HT1080 (cell line): ENCODE measurements around the gene IGFL2. TPM values are rescaled to one million over a fixed set of nuclear protein-coding genes. Genes with fewer than 3 reads are reported as not detected.
"Not testable (repeated sequence)": the region's sequence is repeated elsewhere in the genome, so short reads cannot be mapped to it uniquely, and the experiment has no call there.

Source experiments
- DNase-seq: peaks from one replicate; pipeline ENCODE4 v3.0.0-alpha.2; 2015; ENCODE audit warnings: low read depth
- total RNA-seq: library from RNA; depleted of rRNA; stranded (reverse); fragments of >200 nt; shearing (Covaris generic); gene quantifications from 2 replicates; pipeline ENCODE4 v1.2.3, GENCODE V29; 2014

IGFL2 gene
- total RNA-seq, 1 experiment from 2014 or later: not detected

- DNase-seq: no peak
Measured at GRCh38 chr19:46141421-46141820, 6.6 kb upstream of the IGFL2 start.

DNA sequence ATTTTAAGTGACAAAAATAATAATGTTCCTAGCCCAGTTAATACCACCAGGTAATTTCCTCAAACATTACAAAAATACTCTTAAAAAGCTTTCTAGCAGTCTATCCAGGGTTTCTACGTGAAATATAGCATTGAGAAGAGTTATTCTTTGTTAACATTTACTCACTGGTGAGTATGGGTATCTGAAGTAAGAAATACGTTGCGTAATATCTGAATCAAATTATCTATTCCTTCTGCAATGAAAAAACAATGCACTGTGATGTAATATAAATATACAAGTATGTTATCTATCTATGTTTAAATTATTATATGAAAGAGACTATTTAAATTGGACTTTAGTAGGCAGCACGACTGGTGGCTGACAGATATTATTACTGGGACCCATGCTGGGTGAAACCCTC is 5.7 kb upstream of the IGFL2 start:
- DNase-seq: no peak

DNA sequence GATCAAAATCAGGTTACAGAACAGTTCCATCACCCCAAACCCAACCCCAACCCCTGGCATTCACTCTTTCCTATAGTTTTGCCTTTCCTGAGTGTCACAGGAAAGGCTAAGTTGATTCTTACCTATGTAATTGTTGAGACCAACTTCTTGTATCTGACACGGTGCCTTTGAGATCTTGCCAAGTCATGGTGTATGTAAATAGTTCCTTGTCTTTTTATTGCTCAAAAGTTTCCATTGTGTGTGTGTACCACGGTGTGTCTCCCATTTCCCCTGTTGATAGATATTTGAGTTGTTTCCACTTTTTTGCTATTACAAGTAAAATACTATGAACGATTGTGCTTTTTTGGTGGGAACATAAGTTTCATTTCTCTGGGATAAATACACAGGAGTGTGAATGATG is 3.3 kb upstream of the IGFL2 start:
- no peak for DNase-seq

GRCh38 chr19:46147166-46147740 is 785 bp upstream of the IGFL2 start:
- no peak for DNase-seq

DNA sequence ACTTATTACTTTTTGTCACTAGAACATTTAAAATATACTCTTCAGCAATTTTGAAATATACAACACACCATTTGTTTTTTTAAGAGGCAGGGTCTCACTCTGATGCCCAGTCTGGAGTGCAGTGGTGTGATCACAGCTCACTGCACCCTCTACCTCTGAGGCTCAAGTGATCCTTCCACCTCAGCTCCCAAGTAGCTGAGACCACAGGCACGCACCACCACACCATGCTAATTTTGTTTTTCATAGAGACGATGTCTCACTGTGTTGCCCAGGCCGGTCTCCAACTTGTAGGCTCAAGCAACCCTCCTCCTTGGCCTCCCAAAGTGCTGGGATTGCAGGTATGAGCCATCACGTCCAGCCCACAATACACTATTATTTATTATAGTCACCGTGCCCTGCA is 2.6 kb downstream of the IGFL2 start:
- DNase-seq: no peak

- DNase-seq: no peak
Measured at GRCh38 chr19:46155237-46155636, 7.2 kb downstream of the IGFL2 start.

GRCh38 chr19:46159418-46160232 is 11.6 kb downstream of the IGFL2 start:
- DNase-seq: no peak

DNA sequence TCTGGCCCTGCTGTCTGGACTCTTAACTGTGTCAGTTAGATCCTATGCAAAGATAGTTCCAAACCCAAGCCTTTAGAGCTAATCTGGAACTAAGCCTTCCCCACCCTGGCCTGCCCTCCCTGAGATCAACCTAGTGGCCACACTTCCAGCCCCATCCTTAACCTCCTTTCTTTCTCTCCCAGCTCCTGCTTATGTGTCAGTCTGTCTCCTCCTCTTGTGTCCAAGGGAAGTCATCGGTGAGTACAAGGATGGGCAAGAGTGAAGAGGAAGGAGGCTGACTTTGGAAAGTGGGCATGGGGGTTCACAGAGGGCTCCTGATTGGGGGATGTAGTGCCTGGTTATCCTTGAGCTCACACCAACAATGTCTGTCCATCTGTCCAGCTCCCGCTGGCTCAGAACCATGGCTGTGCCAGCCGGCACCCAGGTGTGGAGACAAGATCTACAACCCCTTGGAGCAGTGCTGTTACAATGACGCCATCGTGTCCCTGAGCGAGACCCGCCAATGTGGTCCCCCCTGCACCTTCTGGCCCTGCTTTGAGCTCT is 12.3 kb downstream of the IGFL2 start:
- DNase-seq: no peak

- DNase-seq: not testable (repeated sequence)
Measured at GRCh38 chr19:46161642-46162257, 13.7 kb downstream of the IGFL2 start.

- no peak for DNase-seq
Measured at GRCh38 chr19:46162731-46163130, 14.7 kb downstream of the IGFL2 start.

- DNase-seq: no peak
Measured at GRCh38 chr19:46173886-46174480, 25.9 kb downstream of the IGFL2 start.

DNA sequence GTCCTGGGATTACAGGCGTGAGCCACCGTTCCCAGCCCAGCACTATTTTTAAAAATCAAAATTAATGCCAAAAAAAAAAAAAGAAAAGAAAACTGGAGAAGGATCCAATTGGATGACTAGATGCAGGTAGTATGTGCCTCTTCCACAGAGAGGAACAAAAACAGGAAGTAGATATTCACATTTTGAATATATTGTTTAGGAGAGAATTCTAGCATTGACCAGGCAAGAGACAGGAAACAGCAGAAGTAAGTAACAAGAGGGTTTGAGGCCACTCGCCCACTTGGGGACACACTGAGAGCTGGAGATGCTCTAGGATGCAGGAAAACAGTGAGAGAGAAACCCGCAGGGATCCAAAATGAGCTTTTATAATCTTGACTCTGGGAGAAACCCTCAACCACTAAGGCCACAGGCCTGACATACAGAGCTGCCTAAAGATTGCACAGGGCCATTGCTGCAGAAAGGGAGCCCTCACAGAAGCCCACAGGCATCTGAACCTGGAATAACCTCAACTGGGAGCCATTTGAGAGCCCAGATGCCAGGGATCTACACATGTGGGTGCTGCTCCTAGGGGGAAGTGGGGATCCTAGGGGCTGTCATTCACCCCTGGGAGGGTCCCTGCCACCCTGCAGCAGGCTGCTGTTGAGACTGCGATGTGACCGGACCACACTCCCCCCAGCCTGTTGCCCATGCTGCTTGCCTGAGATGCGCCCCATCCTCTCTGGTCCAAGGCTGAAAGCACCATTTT is 28.2 kb downstream of the IGFL2 start:
- DNase-seq: no peak

DNA sequence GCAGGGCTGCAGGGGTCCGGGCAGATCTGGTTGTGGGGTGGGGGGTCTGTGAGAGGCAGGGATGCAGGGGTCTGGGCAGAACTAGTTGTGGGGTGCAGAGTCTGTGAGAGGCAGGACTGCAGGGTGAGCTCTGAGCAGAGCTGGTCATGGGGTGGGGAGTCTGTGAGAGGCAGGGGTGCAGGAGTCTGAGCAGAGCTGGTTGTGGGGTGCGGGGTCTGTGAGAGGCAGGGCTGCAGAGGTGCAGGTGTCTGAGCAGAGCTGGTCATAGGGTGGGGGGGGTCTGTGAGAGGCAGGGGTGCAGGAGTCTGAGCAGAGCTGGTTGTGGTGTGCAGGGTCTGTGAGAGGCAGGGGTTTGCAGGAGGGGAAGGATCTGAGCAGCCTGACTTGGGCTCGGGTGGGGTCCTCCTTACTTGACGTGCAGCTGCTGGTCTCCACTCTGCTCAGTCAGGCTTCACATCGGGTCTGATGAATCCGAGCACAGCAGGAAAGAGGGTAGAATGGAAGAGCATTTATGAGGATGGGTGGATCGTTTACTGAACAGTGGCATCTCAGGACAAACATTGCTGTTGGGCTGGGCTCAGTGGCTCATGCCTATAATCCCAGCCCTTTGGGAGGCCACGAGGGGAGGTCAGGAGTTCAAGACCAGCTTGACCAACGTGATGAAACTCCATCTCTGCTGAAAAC is 31.2 kb downstream of the IGFL2 start:
- no peak for DNase-seq

- DNase-seq: peak; percentile 92
Measured at GRCh38 chr19:46180701-46181387, 32.8 kb downstream of the IGFL2 start.

- DNase-seq: peak; percentile 66
Measured at GRCh38 chr19:46181388-46181779, 33.3 kb downstream of the IGFL2 start.

DNA sequence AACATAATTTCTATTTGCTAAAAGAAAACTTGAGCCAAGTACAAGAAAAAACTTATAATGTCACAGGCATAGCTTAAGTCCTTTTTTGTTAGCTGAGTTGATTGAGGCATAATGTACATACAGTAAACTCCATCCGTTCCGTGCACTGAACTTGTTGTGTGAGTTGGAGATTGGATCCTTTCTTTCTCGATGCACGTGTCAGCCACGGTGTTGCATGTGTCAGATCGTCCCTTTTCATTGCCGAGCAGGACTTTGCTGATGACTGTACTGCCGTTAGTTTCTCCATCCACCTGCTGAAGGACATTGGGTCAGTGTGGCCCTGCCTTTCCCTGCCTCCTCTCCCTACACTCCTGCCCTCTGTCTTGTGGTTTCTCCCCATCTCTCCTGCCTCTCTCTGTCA is 34.4 kb downstream of the IGFL2 start:
- no peak for DNase-seq

DNA sequence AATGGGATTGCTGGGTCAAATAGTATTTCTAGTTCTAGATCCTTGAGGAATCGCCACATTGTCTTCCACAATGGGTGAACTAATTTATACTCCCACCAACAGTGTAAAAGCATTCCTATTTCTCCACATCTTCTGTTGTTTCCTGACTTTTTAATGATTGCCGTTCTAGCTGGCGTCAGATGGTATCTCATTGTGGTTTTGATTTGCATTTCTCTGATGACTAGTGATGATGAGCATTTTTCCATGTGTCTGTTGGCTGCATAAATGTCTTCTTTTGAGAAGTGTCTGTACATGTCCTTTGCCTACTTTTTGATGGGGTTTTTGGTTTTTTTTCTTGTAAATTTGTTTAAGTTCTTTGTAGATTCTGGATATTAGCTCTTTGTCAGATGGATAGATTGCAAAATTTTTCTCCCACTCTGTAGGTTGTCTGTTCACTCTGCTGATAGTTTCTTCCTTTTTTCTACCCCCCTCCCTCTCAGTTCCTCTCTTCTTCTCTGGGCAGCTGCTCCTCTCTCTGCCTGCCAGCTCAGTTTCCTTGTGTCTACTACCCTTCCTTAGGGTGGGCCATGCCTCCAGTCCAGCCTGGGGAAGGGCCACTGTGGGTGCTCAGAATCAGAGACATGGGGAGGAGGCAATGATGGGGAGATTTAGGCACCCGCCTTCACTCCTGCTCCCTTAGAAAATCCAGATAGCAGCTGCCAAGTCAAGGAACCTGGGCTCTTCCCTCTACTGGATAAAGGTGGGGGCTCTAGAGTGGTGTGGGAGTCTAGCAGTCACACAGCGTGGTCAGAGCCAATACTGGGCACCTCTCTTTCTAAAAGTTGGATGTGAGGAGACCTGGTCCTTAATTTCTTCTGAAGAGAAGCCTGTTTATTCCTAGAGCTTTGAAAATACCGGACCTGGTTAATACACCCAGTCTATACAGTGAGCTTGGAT is 37.0 kb downstream of the IGFL2 start:
- peak; percentile 55 for DNase-seq

- no peak for DNase-seq
Measured at GRCh38 chr19:46186101-46186716, 38.2 kb downstream of the IGFL2 start.

GRCh38 chr19:46186717-46187101 is 38.7 kb downstream of the IGFL2 start:
- DNase-seq: no peak
